GM10266 (cell line): Measurements from ENCODE around the gene SLC35G2.
"Not testable (repeated sequence)": the region's sequence is repeated elsewhere in the genome, so short reads cannot be mapped to it uniquely, and the experiment has no call there.

ENCODE experiments used
- DNase-seq: peaks from one replicate; pipeline ENCODE4 v3.0.0; 2012; ENCODE audit errors: extremely low spot score
- TF ChIP-seq, protein P1 (sequence below): IDR thresholded peaks from 2 replicates; pipeline ENCODE4 v1.5.1; 2012; ENCODE audit warnings: mild to moderate bottlenecking, low read depth; ENCODE audit not compliant: control insufficient read depth, insufficient read depth; ENCODE audit errors: missing control alignments

The SLC35G2 gene

GRCh38 chr3:136891934-136892855 is 73.3 kb downstream of the SLC35G2 start:
- TF ChIP-seq, protein P1, sequence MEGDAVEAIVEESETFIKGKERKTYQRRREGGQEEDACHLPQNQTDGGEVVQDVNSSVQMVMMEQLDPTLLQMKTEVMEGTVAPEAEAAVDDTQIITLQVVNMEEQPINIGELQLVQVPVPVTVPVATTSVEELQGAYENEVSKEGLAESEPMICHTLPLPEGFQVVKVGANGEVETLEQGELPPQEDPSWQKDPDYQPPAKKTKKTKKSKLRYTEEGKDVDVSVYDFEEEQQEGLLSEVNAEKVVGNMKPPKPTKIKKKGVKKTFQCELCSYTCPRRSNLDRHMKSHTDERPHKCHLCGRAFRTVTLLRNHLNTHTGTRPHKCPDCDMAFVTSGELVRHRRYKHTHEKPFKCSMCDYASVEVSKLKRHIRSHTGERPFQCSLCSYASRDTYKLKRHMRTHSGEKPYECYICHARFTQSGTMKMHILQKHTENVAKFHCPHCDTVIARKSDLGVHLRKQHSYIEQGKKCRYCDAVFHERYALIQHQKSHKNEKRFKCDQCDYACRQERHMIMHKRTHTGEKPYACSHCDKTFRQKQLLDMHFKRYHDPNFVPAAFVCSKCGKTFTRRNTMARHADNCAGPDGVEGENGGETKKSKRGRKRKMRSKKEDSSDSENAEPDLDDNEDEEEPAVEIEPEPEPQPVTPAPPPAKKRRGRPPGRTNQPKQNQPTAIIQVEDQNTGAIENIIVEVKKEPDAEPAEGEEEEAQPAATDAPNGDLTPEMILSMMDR: no peak
- no peak for DNase-seq

- TF ChIP-seq, protein P1: no peak
- no peak for DNase-seq
Observed at GRCh38 chr3:136893848-136894443, 75.0 kb downstream of the SLC35G2 start.

GRCh38 chr3:136897171-136897570 is 78.2 kb downstream of the SLC35G2 start:
- DNase-seq: not testable (repeated sequence)

DNA sequence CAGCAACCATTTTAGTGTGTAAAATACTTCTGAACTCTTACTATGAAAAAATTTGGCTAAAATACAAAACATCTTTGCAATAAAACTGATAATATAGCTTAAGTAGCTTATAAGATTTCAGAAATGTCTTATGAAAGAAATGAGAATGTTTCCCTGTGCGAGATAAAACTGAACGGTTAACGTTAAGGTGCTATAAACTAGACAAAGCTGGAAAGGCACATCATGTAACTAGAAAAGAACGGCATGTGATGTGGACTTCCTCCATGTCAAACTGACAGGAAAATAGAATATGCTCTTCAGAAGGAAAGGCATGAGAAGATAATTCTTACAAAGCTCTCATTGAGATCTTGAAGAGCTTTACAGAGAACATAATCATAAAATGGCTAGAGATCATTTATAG is 79.6 kb downstream of the SLC35G2 start:
- TF ChIP-seq, protein P1: no peak
- DNase-seq: no peak

GRCh38 chr3:136898954-136899353 is 80.0 kb downstream of the SLC35G2 start:
- DNase-seq: no peak
- TF ChIP-seq, protein P1: no peak

DNA sequence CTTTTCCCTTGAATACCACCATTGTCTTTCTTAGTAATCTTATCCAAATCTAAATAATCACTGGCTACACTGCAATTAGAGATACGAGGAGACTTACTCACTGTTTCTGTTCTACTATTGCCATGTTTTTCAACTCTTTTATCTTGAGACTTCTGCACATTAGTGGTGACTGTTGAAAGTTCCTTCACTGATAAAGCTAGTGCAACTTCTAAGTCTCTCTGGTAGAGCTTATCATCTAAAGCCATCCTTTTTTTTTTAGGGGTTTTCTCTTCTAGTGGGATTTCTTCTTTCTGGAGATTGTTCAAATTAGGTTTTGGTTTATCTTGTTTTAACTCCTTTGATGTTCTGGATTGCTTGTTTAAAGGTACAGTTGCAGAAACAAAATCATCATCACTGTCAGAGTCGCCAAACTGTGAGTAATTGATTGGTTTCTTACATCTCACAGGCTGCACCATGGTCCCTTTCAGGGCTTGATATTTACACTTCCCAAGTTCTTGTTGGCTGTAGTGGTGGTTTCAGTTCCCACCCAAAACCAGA is 80.8 kb downstream of the SLC35G2 start:
- no peak for DNase-seq

GRCh38 chr3:136900694-136901093 is 81.8 kb downstream of the SLC35G2 start:
- DNase-seq: not testable (repeated sequence)

More for the DNA sequence above, 80.8 kb downstream of the SLC35G2 start:
- TF ChIP-seq, protein P1: no peak

DNA sequence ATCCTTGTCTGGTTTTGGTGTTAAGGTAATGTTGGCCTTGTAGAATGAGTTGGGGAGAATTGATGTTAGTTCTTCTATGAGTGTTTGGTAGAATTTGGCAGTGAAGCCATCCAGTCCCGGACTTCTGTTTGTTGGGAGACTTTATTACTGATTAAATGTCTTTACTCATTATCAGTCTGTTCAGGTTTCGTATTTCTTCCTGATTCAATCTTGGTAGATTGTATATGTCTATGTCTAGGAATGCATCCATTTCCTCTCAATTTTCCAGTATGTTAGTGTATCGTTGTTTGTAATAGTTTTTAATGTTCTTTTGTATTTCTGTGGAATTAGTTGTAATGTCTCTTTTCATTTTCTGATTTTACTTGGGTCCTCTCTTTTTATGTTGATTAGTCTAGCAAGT is 82.5 kb downstream of the SLC35G2 start:
- no peak for DNase-seq
- TF ChIP-seq, protein P1: no peak

DNA sequence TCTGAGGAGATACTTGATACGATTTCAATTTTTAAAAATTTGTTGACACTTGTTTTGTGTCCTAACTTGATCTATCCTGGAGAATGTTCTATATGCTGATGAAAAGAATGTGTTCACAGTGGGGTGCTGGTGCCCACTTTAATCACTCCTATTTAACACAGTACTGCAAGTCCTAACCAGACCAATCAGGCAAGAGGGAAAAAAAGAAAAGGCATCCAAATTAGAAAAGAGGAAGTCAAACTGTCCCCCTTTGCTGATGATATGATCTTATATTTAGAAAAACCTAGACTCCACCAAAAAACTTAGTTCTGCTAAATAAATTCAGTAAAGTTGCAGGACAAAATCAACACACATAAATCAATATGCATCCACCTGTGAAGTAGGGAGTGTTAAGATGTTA is 83.6 kb downstream of the SLC35G2 start:
- not testable (repeated sequence) for DNase-seq
